ENCODE data around the gene DLGAP1. TPM values are rescaled to one million over a fixed set of nuclear protein-coding genes. Genes with fewer than 3 reads are reported as not detected.
A peak's percentile ranks its signal among the peaks of the same experiment; 100 is the strongest.
"Not testable (repeated sequence)": the region's sequence is repeated elsewhere in the genome, so short reads cannot be mapped to it uniquely, and the experiment has no call there.

The DLGAP1 gene
- total and polyA plus RNA-seq, 7 experiments from 2014 or later = 0.32 to 1.0 TPM; not detected in 5

DNA sequence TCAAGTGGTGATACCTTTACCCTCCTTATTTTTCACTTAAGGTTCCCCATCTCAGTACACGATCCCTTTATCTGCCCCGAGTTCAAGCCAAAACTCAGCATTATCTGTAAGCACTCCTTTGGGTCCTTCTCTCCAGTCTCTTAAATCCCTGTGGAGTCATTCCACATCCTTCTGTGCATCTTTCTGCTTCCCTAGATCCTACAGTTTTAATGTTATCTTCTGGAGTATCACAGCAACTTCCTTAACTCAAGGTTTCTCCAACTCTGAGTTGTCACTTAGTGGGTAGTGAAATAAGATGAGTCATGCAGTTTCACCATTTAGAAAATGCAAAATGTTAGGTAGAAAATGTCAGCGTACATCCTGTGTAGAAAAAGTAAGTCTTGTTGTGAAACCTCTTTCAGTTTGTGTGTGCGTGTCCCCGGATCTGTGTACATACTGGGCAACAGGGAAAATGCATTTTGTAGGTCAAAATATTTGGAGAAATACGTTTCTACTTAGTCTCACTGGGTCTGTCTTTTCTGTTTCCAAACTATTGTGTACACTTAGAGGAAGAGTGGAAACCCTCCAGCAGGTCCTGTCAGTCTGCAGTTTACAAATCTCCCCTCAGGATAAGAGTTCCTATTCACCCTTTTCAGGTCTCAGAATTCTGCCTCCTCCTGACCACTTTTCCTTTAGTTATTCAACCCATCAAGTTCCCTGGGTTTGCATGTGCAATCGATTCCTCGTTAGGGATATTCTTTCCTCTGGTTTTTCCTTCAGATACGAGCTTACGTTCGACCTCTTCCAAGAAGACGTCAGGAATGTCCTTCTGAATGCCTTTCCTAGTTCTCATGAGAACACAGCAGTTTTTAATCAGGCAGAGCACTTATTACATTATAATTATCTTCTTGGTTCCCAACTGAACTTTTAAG, 850.4 kb downstream of the DLGAP1 start:
- H3K9me3 Mint-ChIP-seq = peaks cover 0 to 2% (median 0%) of the 10 kb centered on the region in 11 donors
- CTCF ChIA-PET = interaction anchor here (1.2 to 2.4 kb wide), 5 partner anchors 10 to 157 kb away, joined by 3 to 15 read pairs (median 11); no protein-coding TSS in a partner anchor
- POLR2A ChIA-PET = interaction anchor here (0.8 to 3.7 kb wide), 8 partner anchors 9 to 357 kb away, joined by 4 to 55 read pairs (median 8); partner anchors contain the start of gene MYL12A
- Histone ChIP-seq H3K9me3 (ENCODE audit: control insufficient read depth in 2 of 3, low read length in 3 of 3) (no peaks in the 10 kb centered on the region), H3K4me3 (ENCODE audit: low read length) (peak overlapping the region; percentile 43), H3K4me1 (ENCODE audit: control insufficient read depth in 2 of 2, insufficient read depth in 2 of 2, low read length in 2 of 2) (peaks cover 32 to 38% of the 10 kb centered on the region in 2 donors), H3K36me3 (ENCODE audit: control insufficient read depth in 2 of 3, insufficient read depth in 3 of 3, low read length in 3 of 3) (no peaks in the 10 kb centered on the region), H3K27me3 (ENCODE audit: control insufficient read depth in 2 of 2, insufficient read depth in 2 of 2, low read length in 2 of 2) (no peaks in the 10 kb centered on the region), H3K27ac (ENCODE audit: low read depth, low read length) (peak overlapping the region; percentile 52)
- H3K4me3 Mint-ChIP-seq = no peak overlapping the region
- DNase-seq (peak in 6 of 9 donors; percentile 20 to 55 (median 48)), ATAC-seq (peak; percentile 71)
- H3K4me1 Mint-ChIP-seq = peaks cover 0 to 27% (median 7%) of the 10 kb centered on the region in 7 donors
- intact Hi-C loops (cut with micrococcal nuclease) = loop anchor here (1.0 to 10.0 kb wide), 4 partner anchors 10 to 1690 kb away; partner anchors contain the start of gene ZBTB14 (in 1 of the 2)
- H3K36me3 Mint-ChIP-seq = peaks cover 0 to 16% (median 0%) of the 10 kb centered on the region in 5 donors
- no peak overlapping the region for H3K27ac Mint-ChIP-seq
- no peaks in the 10 kb centered on the region for H3K27me3 Mint-ChIP-seq

DNA sequence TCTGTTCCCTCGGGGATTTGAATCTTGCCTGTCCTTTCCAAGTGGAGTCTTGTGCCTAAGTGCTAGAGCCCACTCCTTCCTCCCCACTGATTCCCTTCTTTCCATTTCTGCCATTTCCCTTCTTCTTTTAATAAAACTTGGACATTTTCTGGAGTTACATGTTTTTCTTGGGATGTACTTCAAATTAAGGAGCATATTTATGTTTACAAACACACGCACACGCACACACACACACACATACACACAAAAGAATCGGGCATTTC, 850.9 kb downstream of the DLGAP1 start:
- H3K4me1 Mint-ChIP-seq = peaks cover 0 to 25% (median 7%) of the 10 kb centered on the region in 7 donors
- DNase-seq (no peak), ATAC-seq (no peak)
- no peaks in the 10 kb centered on the region for H3K27me3 Mint-ChIP-seq
- no peaks in the 10 kb centered on the region for H3K36me3 ChIP-seq (ENCODE audit: control insufficient read depth in 2 of 3, insufficient read depth in 3 of 3, low read length in 3 of 3)
- no peak overlapping the region for H3K27ac ChIP-seq (ENCODE audit: low read depth, low read length)
- peaks cover 0 to 12% (median 0%) of the 10 kb centered on the region in 5 donors for H3K36me3 Mint-ChIP-seq
- no peak overlapping the region for H3K4me3 Mint-ChIP-seq
- H3K9me3 ChIP-seq (ENCODE audit: control insufficient read depth in 2 of 3, low read length in 3 of 3) = no peaks in the 10 kb centered on the region
- no peak overlapping the region for H3K27ac Mint-ChIP-seq
- H3K4me3 ChIP-seq (ENCODE audit: low read length) = peak overlapping the region; percentile 43
- peaks cover 32 to 38% of the 10 kb centered on the region in 2 donors for H3K4me1 ChIP-seq (ENCODE audit: control insufficient read depth in 2 of 2, insufficient read depth in 2 of 2, low read length in 2 of 2)
- CTCF ChIA-PET = interaction anchor here (0.8 to 2.0 kb wide), 3 partner anchors 10 to 157 kb away, joined by 3 to 12 read pairs (median 5); no protein-coding TSS in a partner anchor
- POLR2A ChIA-PET = interaction anchor here (0.6 to 3.3 kb wide), 9 partner anchors 10 to 357 kb away, joined by 3 to 47 read pairs (median 8); partner anchors contain the start of gene MYL12A
- H3K27me3 ChIP-seq (ENCODE audit: control insufficient read depth in 2 of 2, insufficient read depth in 2 of 2, low read length in 2 of 2) = no peaks in the 10 kb centered on the region
- peaks cover 0 to 2% (median 0%) of the 10 kb centered on the region in 11 donors for H3K9me3 Mint-ChIP-seq
- intact Hi-C loops (cut with micrococcal nuclease) = loop anchor here (1.0 to 10.0 kb wide), 4 partner anchors 10 to 1691 kb away; partner anchors contain the start of gene ZBTB14 (in 1 of the 2)

DNA sequence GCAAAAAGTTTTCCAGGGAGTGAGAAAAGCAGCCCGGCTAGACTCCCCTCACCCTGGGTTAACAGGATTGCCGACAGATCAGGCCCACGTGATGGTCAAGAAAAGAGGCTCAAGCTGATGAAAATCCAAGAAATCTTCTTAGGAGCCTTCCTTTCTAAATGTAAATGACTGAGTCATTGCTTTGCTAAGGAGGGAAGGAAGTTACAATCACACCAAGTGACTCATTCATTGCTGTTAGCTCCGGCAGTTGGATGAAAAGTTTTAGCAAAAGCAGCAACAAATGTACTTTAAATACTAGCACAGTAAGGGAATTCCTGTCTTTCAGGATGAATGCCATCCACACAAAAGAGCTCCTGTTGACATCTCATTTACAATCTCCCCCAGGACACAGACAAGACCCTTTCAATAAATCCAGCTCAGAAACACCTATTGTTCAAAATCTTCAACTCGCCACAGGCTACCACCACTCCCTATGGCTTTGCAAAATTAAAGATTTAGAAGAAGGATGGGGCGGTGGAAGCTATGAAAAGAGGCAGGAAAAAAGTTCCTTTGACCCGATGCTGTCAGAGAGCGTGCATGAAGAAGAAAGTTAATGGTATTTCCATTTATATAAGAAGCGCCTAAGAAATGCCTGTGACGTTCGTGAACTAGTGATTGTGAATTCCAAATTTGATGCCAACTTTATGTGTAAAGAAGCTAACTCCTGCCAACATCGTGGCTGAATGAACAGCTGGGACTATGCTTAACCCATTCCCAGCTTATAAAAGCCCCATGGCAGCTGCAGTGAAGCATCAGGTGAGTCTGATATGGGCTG, 851.5 kb downstream of the DLGAP1 start:
- Mint-ChIP-seq H3K9me3 (peaks cover 0 to 2% (median 0%) of the 10 kb centered on the region in 11 donors), H3K4me3 (no peak overlapping the region), H3K27me3 (no peaks in the 10 kb centered on the region), H3K36me3 (peaks cover 0 to 9% (median 0%) of the 10 kb centered on the region in 5 donors), H3K4me1 (peaks cover 0 to 27% (median 7%) of the 10 kb centered on the region in 7 donors), H3K27ac (no peak overlapping the region)
- intact Hi-C loops (cut with micrococcal nuclease) = loop anchor here (1.0 to 10.0 kb wide), 5 partner anchors 9 to 1691 kb away; partner anchors contain the start of gene ZBTB14 (in 1 of the 2)
- ChIA-PET POLR2A (interaction anchor here (0.6 to 3.3 kb wide), 10 partner anchors 10 to 356 kb away, joined by 3 to 47 read pairs (median 7); partner anchors contain the start of gene MYL12A), CTCF (interaction anchor here (0.7 to 2.0 kb wide), 7 partner anchors 9 to 306 kb away, joined by 3 to 12 read pairs (median 5); no protein-coding TSS in a partner anchor)
- ATAC-seq (peak; percentile 48), DNase-seq (no peak)
- H3K27me3 ChIP-seq (ENCODE audit: control insufficient read depth in 2 of 2, insufficient read depth in 2 of 2, low read length in 2 of 2) = no peaks in the 10 kb centered on the region
- H3K9me3 ChIP-seq (ENCODE audit: control insufficient read depth in 2 of 3, low read length in 3 of 3) = no peaks in the 10 kb centered on the region
- H3K4me1 ChIP-seq (ENCODE audit: control insufficient read depth in 2 of 2, insufficient read depth in 2 of 2, low read length in 2 of 2) = peaks cover 32 to 38% of the 10 kb centered on the region in 2 donors
- no peak overlapping the region for H3K27ac ChIP-seq (ENCODE audit: low read depth, low read length)
- H3K4me3 ChIP-seq (ENCODE audit: low read length) = peak overlapping the region; percentile 43
- H3K36me3 ChIP-seq (ENCODE audit: control insufficient read depth in 2 of 3, insufficient read depth in 3 of 3, low read length in 3 of 3) = no peaks in the 10 kb centered on the region

DNA sequence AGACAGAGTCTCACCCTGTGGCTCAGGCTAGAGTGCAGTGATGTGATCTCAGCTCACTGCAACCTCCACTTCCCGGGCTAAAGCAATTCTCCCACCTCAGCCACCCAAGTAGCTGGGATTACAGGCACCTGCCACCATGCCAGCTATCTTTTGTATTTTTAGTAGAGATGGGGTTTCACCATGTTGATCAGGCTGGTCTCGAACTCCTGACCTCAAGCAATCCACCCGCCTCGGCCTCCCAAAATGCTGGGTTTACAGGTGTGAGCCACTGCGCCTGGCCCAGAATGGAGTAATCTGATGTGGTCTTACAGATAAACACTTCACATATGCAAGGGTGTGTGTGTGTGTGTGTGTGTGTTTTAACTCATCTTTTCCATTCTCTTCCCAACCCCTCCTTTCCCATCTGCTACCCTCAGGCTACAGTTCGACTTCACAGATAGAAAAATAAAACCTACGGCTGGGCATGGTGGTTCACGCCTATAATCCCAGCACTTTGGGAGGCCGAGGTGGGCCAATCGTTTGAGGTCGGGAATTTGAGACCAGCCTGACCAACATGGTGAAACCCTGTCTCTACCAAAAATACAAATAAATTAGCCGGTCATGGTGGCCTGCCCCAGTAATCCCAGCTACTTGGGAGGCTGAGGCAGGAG, 853.9 kb downstream of the DLGAP1 start:
- intact Hi-C loops (cut with micrococcal nuclease) = loop anchor here in 1 of 2 donors (10.0 kb wide), 1 partner anchor 1694 kb away; the partner anchor contains the start of gene ZBTB14
- H3K27ac ChIP-seq (ENCODE audit: low read depth, low read length); DNase-seq; H3K36me3 ChIP-seq (ENCODE audit: control insufficient read depth in 2 of 3, insufficient read depth in 3 of 3, low read length in 3 of 3); H3K27me3 ChIP-seq (ENCODE audit: control insufficient read depth in 2 of 2, insufficient read depth in 2 of 2, low read length in 2 of 2); H3K9me3 ChIP-seq (ENCODE audit: control insufficient read depth in 2 of 3, low read length in 3 of 3); H3K27me3 Mint-ChIP-seq; ATAC-seq; H3K4me3 ChIP-seq (ENCODE audit: low read length); H3K9me3 Mint-ChIP-seq; H3K27ac Mint-ChIP-seq; H3K4me3 Mint-ChIP-seq: not testable (repeated sequence)
- POLR2A ChIA-PET = interaction anchor here (3.3 kb wide), 1 partner anchor 7 kb away, joined by 47 read pairs; no protein-coding TSS in a partner anchor
- H3K36me3 Mint-ChIP-seq = peaks cover 0 to 16% (median 6%) of the 10 kb centered on the region in 5 donors
- peaks cover 38 to 41% of the 10 kb centered on the region in 2 donors for H3K4me1 ChIP-seq (ENCODE audit: control insufficient read depth in 2 of 2, insufficient read depth in 2 of 2, low read length in 2 of 2)
- CTCF ChIA-PET = interaction anchor here (0.7 kb wide), 1 partner anchor 64 kb away, joined by 3 read pairs; no protein-coding TSS in a partner anchor
- peaks cover 16 to 29% (median 21%) of the 10 kb centered on the region in 7 donors for H3K4me1 Mint-ChIP-seq

DNA sequence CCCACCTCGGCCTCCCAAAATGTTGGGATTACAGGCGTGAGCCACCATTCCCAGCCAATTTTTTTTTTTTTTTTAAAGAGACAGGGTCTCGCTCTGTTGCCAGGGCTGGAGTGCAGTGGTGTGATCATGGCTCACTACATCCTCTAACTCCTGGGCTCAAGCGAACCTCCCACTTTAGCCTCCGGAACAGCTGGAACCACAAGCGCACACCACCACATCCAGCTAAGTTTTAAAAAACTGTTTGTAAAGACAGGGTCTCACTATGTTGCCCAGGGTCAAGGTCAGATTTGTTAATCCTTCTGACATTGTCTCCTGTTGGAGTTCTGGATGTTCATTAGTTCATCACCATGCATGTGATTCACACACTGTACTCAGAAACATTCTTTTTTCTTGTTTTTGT, 855.2 kb downstream of the DLGAP1 start:
- H3K27ac Mint-ChIP-seq = no peak overlapping the region
- Histone ChIP-seq H3K27me3 (ENCODE audit: control insufficient read depth in 2 of 2, insufficient read depth in 2 of 2, low read length in 2 of 2) (no peaks in the 10 kb centered on the region), H3K36me3 (ENCODE audit: control insufficient read depth in 2 of 3, insufficient read depth in 3 of 3, low read length in 3 of 3) (no peaks in the 10 kb centered on the region), H3K4me1 (ENCODE audit: control insufficient read depth in 2 of 2, insufficient read depth in 2 of 2, low read length in 2 of 2) (peaks cover 36 to 45% of the 10 kb centered on the region in 2 donors), H3K9me3 (ENCODE audit: control insufficient read depth in 2 of 3, low read length in 3 of 3) (no peaks in the 10 kb centered on the region), H3K27ac (ENCODE audit: low read depth, low read length) (no peak overlapping the region), H3K4me3 (ENCODE audit: low read length) (no peak overlapping the region)
- POLR2A ChIA-PET = no interaction called here
- no peaks in the 10 kb centered on the region for H3K9me3 Mint-ChIP-seq
- no peak overlapping the region for H3K4me3 Mint-ChIP-seq
- DNase-seq (no peak), ATAC-seq (no peak)
- CTCF ChIA-PET = interaction anchor here (0.6 to 1.0 kb wide), 2 partner anchors 66 to 330 kb away, joined by 3 to 4 read pairs; no protein-coding TSS in a partner anchor
- H3K4me1 Mint-ChIP-seq = peaks cover 29 to 41% (median 35%) of the 10 kb centered on the region in 7 donors
- peaks cover 0 to 26% (median 6%) of the 10 kb centered on the region in 5 donors for H3K36me3 Mint-ChIP-seq
- intact Hi-C loops (cut with micrococcal nuclease) = loop anchor here in 1 of 2 donors (10.0 kb wide), 3 partner anchors 955 to 1695 kb away; partner anchors contain the start of genes METTL4, NDC80 and ZBTB14
- no peaks in the 10 kb centered on the region for H3K27me3 Mint-ChIP-seq

Measured in naive thymus-derived CD4-positive, alpha-beta T cell (primary cell).